ENCODE data around the gene RNF167. TPM values are rescaled to one million over a fixed set of nuclear protein-coding genes. Genes with fewer than 3 reads are reported as not detected.
"Not testable (repeated sequence)": the region's sequence is repeated elsewhere in the genome, so short reads cannot be mapped to it uniquely, and the experiment has no call there.

RNF167 gene
- total RNA-seq, 1 experiment from 2014 or later: 87.6 TPM

DNA sequence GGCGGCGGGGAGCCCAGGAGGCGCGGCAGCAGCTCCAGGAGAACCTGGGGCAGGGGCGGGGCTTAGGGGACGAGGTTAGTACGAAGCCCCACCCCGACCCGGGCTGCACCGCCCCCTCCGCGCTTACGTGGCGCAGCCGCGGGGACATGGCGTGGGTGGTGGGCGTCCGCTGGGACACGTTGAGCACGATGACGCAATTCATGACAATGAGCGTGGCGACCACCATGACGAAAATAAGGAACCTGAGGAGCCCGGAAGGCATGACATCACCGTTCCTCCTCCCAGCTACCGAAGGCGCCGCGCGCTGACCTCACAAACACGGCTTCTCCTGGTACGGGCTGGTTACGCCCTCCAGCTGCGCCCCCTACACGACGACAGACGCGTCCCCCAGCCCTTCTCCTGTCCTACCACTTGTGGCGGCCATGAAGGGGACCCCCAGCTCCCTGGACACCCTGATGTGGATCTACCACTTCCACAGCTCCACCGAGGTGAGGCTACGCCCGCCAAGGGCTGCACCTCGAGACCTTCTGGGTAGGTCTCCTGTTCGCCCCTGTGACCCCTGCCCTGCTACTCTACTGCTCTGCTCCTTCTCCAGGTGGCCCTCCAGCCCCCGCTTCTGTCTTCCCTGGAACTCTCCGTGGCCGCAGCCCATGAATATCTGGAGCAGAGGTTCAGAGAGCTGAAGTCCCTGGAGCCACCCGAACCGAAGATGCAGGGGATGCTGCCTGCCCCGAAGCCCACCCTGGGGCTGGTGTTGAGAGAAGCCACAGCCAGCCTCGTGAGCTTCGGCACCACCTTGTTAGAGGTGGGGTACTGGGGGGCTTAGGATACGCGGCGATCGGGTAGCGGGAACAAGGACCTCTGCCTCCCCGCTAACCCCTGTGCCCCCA, 40.5 kb upstream of the RNF167 start, which contains the start of gene C17orf107:
Gene C17orf107 (plus strand): TSS at position 196 of the 890 bp plus-strand sequence. CDS start 227 bp downstream, at position 423.
- H3K27me3 ChIP-seq (ENCODE audit: control insufficient read depth, insufficient read depth, low read length): peaks cover 22% of the 10 kb centered on the region; the same call in 1 of the 2 replicates
- peak; percentile 75 for DNase-seq

DNA sequence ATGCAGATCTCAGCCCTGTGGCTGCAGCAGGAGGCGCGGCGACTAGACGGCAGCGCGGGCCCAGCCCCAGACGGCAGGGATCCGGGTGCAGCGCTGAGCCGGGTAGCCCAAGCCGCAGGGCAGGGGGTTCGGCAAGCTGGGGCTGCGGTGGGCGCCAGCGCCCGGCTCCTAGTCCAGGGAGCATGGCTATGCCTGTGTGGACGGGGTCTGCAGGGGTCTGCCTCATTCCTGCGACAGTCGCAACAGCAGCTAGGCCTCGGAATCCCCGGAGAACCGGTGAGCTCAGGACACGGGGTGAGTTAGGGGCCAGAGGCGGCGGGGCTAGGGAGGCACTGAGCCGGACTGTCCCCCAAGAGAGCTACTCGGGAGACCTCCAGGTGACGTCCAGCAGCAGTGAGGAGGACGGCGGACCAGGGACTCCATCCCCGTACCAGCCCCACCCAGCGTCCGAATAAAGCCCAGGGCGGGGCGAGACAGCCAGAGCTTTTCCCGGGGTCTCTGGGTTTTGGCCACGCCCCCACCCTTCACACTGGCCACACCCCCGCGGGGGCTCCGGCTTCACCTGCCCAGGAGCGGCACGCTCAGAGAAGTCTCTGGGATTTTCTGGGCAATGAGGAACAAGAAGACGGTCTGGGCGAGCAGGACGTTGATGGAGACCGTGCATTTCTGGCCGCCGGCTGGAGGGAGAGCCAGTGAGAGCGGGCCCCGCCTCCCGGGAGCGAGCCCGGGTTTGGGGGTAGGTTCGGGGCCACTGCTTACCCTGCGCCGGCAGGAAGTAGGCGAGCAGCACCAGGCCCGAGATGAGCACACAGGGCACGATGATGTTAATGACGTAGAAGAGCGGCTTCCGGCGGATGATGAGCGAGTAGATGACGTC, 39.6 kb upstream of the RNF167 start:
- Histone ChIP-seq H3K27me3 (ENCODE audit: control insufficient read depth, insufficient read depth, low read length) (peaks cover 22% of the 10 kb centered on the region; the same call in 1 of the 2 replicates), H3K4me3 (ENCODE audit: insufficient read depth, low read depth, low read length) (peak overlapping the region; percentile 64), H3K36me3 (replicated peaks; ENCODE audit: control insufficient read depth, insufficient read depth, low read length) (peaks cover 6% of the 10 kb centered on the region)
- DNase-seq: peak; percentile 93

More for the DNA sequence above, 40.5 kb upstream of the RNF167 start, which contains the start of gene C17orf107:
- H3K4me3 ChIP-seq (ENCODE audit: insufficient read depth, low read depth, low read length): peak within 1 kb of the TSS; percentile 64
- H3K36me3 ChIP-seq (replicated peaks; ENCODE audit: control insufficient read depth, insufficient read depth, low read length): peaks cover 13% of the 10 kb centered on the region

DNA sequence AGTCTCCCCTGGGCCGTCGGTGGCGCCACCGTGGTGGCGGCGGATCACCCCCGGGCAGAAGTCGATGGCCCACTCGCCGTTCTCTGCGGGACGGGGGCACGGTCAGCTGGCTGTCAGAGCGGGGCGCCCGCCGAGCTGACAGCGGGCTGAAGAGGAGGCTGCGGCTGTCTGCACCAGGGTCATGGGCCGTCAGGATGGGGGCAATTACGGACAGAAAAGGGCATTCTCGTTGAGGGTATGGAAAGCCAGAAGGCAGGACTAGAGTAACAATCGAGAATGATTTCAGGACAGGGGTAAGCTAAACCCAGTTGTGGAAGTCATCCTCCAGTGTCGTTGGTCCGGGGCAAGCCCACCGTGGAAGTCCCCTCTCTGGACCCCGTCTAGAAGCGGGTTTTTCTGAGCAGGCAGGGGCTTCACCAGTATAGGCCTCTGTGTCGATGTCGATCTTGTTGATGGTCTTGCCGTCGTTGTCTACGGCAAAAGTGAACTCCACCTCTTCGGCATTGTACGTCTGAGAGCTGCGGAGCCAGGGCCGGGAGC, 38.9 kb upstream of the RNF167 start:
- peaks cover 6% of the 10 kb centered on the region for H3K36me3 ChIP-seq (replicated peaks; ENCODE audit: control insufficient read depth, insufficient read depth, low read length)
- H3K27me3 ChIP-seq (ENCODE audit: control insufficient read depth, insufficient read depth, low read length): peaks cover 22% of the 10 kb centered on the region; the same call in 1 of the 2 replicates
- H3K4me3 ChIP-seq (ENCODE audit: insufficient read depth, low read depth, low read length): peak overlapping the region; percentile 64
- no peak for DNase-seq

- DNase-seq: peak; percentile 87
- peaks cover 22% of the 10 kb centered on the region; the same call in 1 of the 2 replicates for H3K27me3 ChIP-seq (ENCODE audit: control insufficient read depth, insufficient read depth, low read length)
- peak overlapping the region; percentile 19; the same call in 1 of the 2 replicates for H3K4me3 ChIP-seq (ENCODE audit: insufficient read depth, low read depth, low read length)
- 0 out of 2 replicates have a peak, but pooled peaks cover under 1% of the 10 kb centered on the region for H3K36me3 ChIP-seq (replicated peaks; ENCODE audit: control insufficient read depth, insufficient read depth, low read length)
Measured at GRCh38 chr17:4901648-4902344, 38.3 kb upstream of the RNF167 start.

DNA sequence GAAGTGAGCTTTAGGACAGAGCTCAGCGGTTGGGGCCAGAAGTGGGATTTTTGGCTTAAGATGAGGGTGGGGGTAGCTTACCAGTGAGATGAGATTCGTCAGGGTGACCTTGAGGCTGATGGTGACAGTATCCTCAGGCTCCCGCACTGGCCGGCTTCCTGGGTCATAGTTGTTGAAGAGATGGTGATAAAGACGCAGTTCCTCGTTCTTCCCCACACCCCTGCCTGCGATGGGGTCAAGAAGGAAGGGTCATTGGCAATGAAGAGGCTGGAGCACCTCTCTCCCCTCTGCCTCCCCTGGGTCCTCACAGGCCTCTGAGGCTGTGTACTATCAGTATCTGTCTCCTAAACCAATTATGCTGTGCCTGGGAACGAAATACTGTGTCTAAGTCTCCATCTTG, 37.5 kb upstream of the RNF167 start:
- Histone ChIP-seq H3K27me3 (ENCODE audit: control insufficient read depth, insufficient read depth, low read length) (peaks cover 22% of the 10 kb centered on the region; the same call in 1 of the 2 replicates), H3K36me3 (replicated peaks; ENCODE audit: control insufficient read depth, insufficient read depth, low read length) (no peaks in the 10 kb centered on the region), H3K4me3 (ENCODE audit: insufficient read depth, low read depth, low read length) (no peak overlapping the region)
- DNase-seq: peak; percentile 18

DNA sequence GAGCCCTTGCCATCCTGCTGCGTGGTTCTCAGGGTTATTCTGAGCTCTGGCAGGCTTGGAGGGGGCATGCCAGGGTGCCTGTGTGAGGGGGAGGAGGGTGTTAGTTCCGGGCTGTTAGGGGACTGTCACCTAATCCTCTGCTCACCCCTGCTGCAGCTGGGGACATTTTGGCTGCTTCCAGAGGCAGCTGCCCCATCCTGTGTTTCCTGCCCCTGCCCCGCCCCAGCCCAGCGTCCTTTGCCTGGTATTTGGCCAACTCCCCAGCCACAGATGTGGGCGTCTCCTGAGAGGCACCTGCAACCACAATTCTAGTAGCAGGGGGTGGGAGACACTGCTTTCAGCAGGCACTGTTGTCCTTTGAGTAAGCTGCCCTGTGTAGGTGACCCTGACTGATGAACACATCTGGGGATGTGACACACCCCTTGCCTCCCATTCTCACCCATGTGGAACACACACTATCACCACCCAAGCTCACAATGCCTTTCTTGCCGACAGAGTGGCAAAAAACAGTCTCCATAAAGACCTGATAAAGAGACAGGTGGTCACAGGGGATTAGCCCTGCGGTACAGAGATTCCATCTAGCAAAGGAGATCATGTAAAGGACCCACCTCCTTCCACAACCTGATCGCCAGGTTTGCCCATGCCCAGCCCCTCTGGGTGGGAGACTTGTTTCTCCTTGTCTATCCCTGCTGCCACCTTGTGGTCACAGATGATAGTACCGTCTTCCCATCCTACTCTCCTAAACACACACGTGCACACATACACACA, 36.8 kb upstream of the RNF167 start, which contains the start of gene CHRNE:
Gene CHRNE (minus strand): TSS at position 48 of the 768 bp plus-strand sequence. CDS start 35 bp downstream, at position 13.
- H3K36me3 ChIP-seq (replicated peaks; ENCODE audit: control insufficient read depth, insufficient read depth, low read length): no peaks in the 10 kb centered on the region
- H3K27me3 ChIP-seq (ENCODE audit: control insufficient read depth, insufficient read depth, low read length): peaks cover 22% of the 10 kb centered on the region; the same call in 1 of the 2 replicates
- DNase-seq: peak; percentile 87
- no peak within 1 kb of the TSS; the same call in 1 of the 2 replicates for H3K4me3 ChIP-seq (ENCODE audit: insufficient read depth, low read depth, low read length)

- not testable (repeated sequence) for DNase-seq; H3K27me3 ChIP-seq (ENCODE audit: control insufficient read depth, insufficient read depth, low read length); H3K4me3 ChIP-seq (ENCODE audit: insufficient read depth, low read depth, low read length); H3K36me3 ChIP-seq (replicated peaks; ENCODE audit: control insufficient read depth, insufficient read depth, low read length)
Measured at GRCh38 chr17:4906642-4907041, 33.4 kb upstream of the RNF167 start.

DNA sequence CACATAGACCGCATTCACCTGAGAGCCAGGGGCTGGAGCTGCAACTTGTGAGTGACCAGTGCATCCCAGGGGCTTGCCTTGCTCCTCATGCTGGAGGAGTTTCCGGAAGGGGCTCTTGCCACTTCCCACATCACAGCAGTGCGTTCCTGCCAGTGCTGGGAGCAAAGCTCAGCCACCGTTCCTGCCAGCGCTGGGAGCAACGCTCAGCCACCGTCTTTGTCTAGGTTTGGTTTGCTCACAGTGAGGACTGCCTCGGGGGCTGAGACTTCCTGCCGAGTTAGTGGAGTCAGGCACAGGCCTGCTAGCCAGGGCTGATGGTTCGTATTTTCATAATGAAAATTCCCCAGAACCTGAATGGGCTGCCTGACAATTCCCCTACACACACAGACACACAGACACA, 31.8 kb upstream of the RNF167 start:
- no peaks in the 10 kb centered on the region for H3K27me3 ChIP-seq (ENCODE audit: control insufficient read depth, insufficient read depth, low read length)
- peak; percentile 57 for DNase-seq
- no peak overlapping the region for H3K4me3 ChIP-seq (ENCODE audit: insufficient read depth, low read depth, low read length)
- no peaks in the 10 kb centered on the region for H3K36me3 ChIP-seq (replicated peaks; ENCODE audit: control insufficient read depth, insufficient read depth, low read length)

DNA sequence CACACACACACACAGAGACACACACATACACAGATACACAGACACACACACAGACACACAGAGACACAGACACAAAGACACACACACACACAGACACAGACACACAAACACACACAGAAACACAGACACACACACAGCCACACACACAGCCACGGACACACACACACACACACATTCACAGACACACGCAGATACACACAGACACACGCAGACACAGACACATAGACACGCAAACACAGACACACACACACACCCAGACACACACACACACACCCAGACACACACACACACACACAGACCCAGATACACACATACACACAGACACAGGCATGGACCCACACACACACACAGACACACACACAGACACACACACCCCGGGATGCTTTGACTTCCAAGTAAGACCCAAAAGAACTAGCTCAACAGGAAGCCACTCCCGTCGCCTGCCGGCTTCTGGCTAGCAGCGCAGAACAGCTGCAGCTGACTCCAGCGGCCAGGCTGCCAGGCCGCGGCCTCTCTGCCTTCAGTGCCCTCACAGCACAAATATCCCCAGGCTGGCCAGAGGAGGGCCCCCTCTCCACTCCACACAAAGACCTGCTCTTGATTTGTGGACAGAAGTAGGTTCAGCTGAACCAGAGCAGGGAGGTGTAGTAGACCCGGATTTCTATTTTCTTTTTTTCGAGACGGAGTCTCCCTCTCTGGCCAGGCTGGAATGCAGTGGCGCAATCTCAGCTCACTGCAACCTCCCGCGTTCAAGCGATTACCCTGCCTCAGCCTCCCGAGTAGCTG, 31.2 kb upstream of the RNF167 start:
- Histone ChIP-seq H3K36me3 (replicated peaks; ENCODE audit: control insufficient read depth, insufficient read depth, low read length) (no peaks in the 10 kb centered on the region), H3K27me3 (ENCODE audit: control insufficient read depth, insufficient read depth, low read length) (no peaks in the 10 kb centered on the region), H3K4me3 (ENCODE audit: insufficient read depth, low read depth, low read length) (no peak overlapping the region)
- DNase-seq: peak; percentile 93

DNA sequence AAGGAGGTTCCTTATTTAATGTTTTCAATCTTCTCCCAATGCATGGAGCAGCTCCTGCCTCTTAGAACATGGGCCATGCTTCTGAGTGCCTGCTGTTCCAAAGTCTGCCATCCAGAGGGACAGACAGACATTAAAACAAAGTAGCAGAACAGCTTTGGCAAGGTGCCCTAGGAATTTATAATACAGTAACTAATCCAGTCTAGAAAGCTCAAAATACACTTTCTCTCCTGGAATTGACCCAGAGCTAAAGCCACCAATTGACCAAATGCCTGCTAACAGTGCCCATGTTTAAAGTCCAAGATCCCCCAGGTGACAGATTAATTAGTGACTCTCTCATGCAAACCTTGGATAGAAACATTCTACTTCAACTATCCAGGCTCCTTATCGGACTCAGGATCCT, 26.1 kb upstream of the RNF167 start:
- Histone ChIP-seq H3K4me3 (ENCODE audit: insufficient read depth, low read depth, low read length) (no peak overlapping the region), H3K36me3 (replicated peaks; ENCODE audit: control insufficient read depth, insufficient read depth, low read length) (no peaks in the 10 kb centered on the region), H3K27me3 (ENCODE audit: control insufficient read depth, insufficient read depth, low read length) (no peaks in the 10 kb centered on the region)
- DNase-seq: peak; percentile 9

- not testable (repeated sequence) for H3K27me3 ChIP-seq (ENCODE audit: control insufficient read depth, insufficient read depth, low read length); DNase-seq; H3K4me3 ChIP-seq (ENCODE audit: insufficient read depth, low read depth, low read length); H3K36me3 ChIP-seq (replicated peaks; ENCODE audit: control insufficient read depth, insufficient read depth, low read length)
Measured at GRCh38 chr17:4914551-4914950, 25.5 kb upstream of the RNF167 start.

DNA sequence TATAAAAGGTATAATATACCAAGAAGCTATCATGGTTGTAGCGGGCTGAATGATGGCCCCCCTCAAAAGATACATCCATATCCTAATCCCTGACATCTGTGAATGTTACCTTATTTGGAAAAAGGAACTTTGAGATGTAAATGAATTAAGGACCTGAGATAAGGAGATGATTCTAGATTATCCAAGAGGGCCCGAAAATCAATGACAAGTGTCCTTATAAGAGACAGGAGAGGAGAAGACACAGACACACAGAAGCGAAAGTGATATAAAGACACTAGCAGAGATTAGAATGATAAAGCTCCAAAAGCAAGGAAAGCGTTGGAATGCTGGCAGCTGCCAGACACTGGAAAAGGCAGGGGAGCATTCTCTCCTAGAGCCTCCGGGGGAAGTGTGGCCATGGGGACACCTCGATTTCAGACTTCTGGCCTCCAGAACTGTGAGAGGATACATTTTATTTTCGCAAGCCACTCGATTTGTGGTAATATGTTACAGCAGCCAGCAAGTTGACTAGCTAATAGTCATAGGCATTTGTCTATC, 20.5 kb upstream of the RNF167 start:
- Histone ChIP-seq H3K4me3 (ENCODE audit: insufficient read depth, low read depth, low read length) (no peak overlapping the region), H3K36me3 (replicated peaks; ENCODE audit: control insufficient read depth, insufficient read depth, low read length) (no peaks in the 10 kb centered on the region), H3K27me3 (ENCODE audit: control insufficient read depth, insufficient read depth, low read length) (no peaks in the 10 kb centered on the region)
- DNase-seq: peak; percentile 57
